Tibial nerve (tissue), 4 donors: Measurements from ENCODE around the gene SLC20A1. TPM values are rescaled to one million over a fixed set of nuclear protein-coding genes. Genes with fewer than 3 reads are reported as not detected.

Source experiments
- DNase-seq, 2 donors: peaks; one replicate each; pipeline ENCODE4 v3.0.0-alpha.2; 2019; ENCODE audit warnings: low spot score in 2 of 2
- H3K27ac ChIP-seq, 4 donors: fragments of 200-600 bp; sonication (generic) in 3 of 4; one replicate each; pipeline ENCODE4 v1.5.1; 2017 to 2019; ENCODE audit warnings: mild to moderate bottlenecking in 1 of 4
- H3K27me3 ChIP-seq, 2 donors: fragments of 200-600 bp; sonication (generic) in 1 of 2; one replicate each; pipeline versions ENCODE4 v1.5.1 to v1.6.0; 2017 to 2019
- H3K36me3 ChIP-seq, 3 donors: fragments of 200-600 bp; sonication (generic); one replicate each; pipeline ENCODE4 v1.5.1; 2018 to 2019
- H3K4me1 ChIP-seq, 4 donors: fragments of 200-600 bp; sonication (generic) in 3 of 4; one replicate each; pipeline ENCODE4 v1.5.1; 2017 to 2019
- H3K4me3 ChIP-seq, 4 donors: fragments of 200-600 bp; sonication (generic) in 3 of 4; one replicate each; pipeline ENCODE4 v1.5.1; 2017 to 2019; ENCODE audit warnings: mild to moderate bottlenecking in 1 of 4, moderate library complexity in 1 of 4
- H3K9me3 ChIP-seq, 4 donors: fragments of 200-600 bp; sonication (generic) in 3 of 4; one replicate each; pipeline ENCODE4 v1.5.1; 2017 to 2019
- CTCF ChIP-seq, 5 experiments: fragments of 200-600 bp in 3 of 5; fragments of 450-650 bp in 2 of 5; sonication (generic) in 3 of 5; IDR thresholded peaks; one replicate each; pipeline ENCODE4 v1.5.1; 2016 to 2019; ENCODE audit warnings: antibody characterized with exemption in 5 of 5, mild to moderate bottlenecking in 3 of 5, moderate library complexity in 2 of 5
- EP300 ChIP-seq, 2 donors: sonication (generic); formaldehyde crosslinking; IDR thresholded peaks; one replicate each; pipeline ENCODE4 v1.6.1; 2017; ENCODE audit warnings: antibody characterized with exemption in 2 of 2, mild to moderate bottlenecking in 1 of 2
- POLR2A ChIP-seq, 2 donors: fragments of 450-650 bp; IDR thresholded peaks; one replicate each; pipeline ENCODE4 v1.6.1; 2017; ENCODE audit warnings: antibody characterized with exemption in 2 of 2, mild to moderate bottlenecking in 2 of 2, moderate library complexity in 2 of 2
- WGBS, 2 donors: methylation state at CpG; one replicate each; pipeline ENCODE4 v1.1.5; 2018; 5-methylcytosine and 5-hydroxymethylcytosine counted together
- total RNA-seq, 4 donors: library from RNA; depleted of rRNA; stranded (reverse); fragments of >200 nt; gene quantifications; one replicate each; pipeline ENCODE4 v1.1.0, GENCODE V29; 2016

Gene SLC20A1
- total RNA-seq, 4 donors from 2014 or later: 19.3 to 50.5 (median 32.8) TPM

GRCh38 chr2:112712465-112712864 lies 66.7 kb downstream of the SLC20A1 start:
- H3K27ac ChIP-seq: no peak overlapping the region
- TF ChIP-seq POLR2A (IDR thresholded peaks at IDR 0.05): no peak
- DNase-seq: no peak
- no peaks in the 10 kb centered on the region for H3K27me3 ChIP-seq
- no peaks in the 10 kb centered on the region for H3K36me3 ChIP-seq
- H3K4me1 ChIP-seq: no peaks in the 10 kb centered on the region
- H3K9me3 ChIP-seq: no peaks in the 10 kb centered on the region
- WGBS, 2 donors: 64 to 65% methylated on average over 3 of the region's 3 CpGs
- no peak overlapping the region for H3K4me3 ChIP-seq

- Histone ChIP-seq H3K9me3 (no peaks in the 10 kb centered on the region), H3K27ac (no peak overlapping the region), H3K4me1 (no peaks in the 10 kb centered on the region), H3K4me3 (no peak overlapping the region), H3K27me3 (no peaks in the 10 kb centered on the region), H3K36me3 (no peaks in the 10 kb centered on the region)
- DNase-seq: no peak
- WGBS, 2 donors: 59% methylated on average over 17 of the region's 17 CpGs
- TF ChIP-seq CTCF (IDR thresholded peaks at IDR 0.05): no peak
- no peak for TF ChIP-seq POLR2A (IDR thresholded peaks at IDR 0.05)
- TF ChIP-seq EP300 (IDR thresholded peaks at IDR 0.05): no peak
Measured at GRCh38 chr2:112712903-112713584, 67.3 kb downstream of the SLC20A1 start.

Other genes with a start within 250 kb of the SLC20A1 start
- gene RGPD8, start 212.3 kb upstream of the SLC20A1 start, total RNA-seq: 10 to 100 TPM; 10.2 to 24.3 (median 19.0) TPM
- 10 to 100 TPM; 11.8 to 27.8 (median 23.3) TPM for gene TTL, start 163.8 kb upstream of the SLC20A1 start, total RNA-seq
- gene POLR1B, start 103.5 kb upstream of the SLC20A1 start, total RNA-seq: 10 to 100 TPM; 10.3 to 14.9 (median 12.1) TPM
- gene CHCHD5, start 61.3 kb upstream of the SLC20A1 start, total RNA-seq: 10 to 100 TPM in 3 of 4 donors, 1 to 10 TPM in 1; 4.3 to 30.6 (median 17.9) TPM
- gene NT5DC4, start 75.1 kb downstream of the SLC20A1 start, total RNA-seq: not detected
- not detected for gene CKAP2L, start 118.7 kb downstream of the SLC20A1 start, total RNA-seq
- gene IL1A, start 138.6 kb downstream of the SLC20A1 start, total RNA-seq: 1 to 10 TPM in 1 of 4 donors, not detected in 3; 1.1 TPM
- gene IL1B, start 190.8 kb downstream of the SLC20A1 start, total RNA-seq: 1 to 10 TPM in 1 of 4 donors, under 1 TPM in 2, not detected in 1; 0.22 to 2.7 (median 0.39) TPM